HG02763 (cell line): ENCODE data around the gene KIAA0319L.

ENCODE experiments used
- ATAC-seq: cut with Tn5 transposase; IDR thresholded peaks from one replicate; pipeline ENCODE4 v1.9.1; 2021; ENCODE audit warnings: mild to moderate bottlenecking, moderate library complexity; ENCODE audit not compliant: unreplicated experiment

Gene KIAA0319L

GRCh38 chr1:35564037-35564883, 7.1 kb upstream of the KIAA0319L start:
- ATAC-seq: no peak

GRCh38 chr1:35563166-35563565, 6.0 kb upstream of the KIAA0319L start:
- no peak for ATAC-seq

GRCh38 chr1:35561972-35562680, 4.9 kb upstream of the KIAA0319L start:
- no peak for ATAC-seq

- ATAC-seq: no peak
These were observed 4.2 kb upstream of the KIAA0319L start for GRCh38 chr1:35561297-35561971.

GRCh38 chr1:35560256-35561225, 3.3 kb upstream of the KIAA0319L start:
- no peak for ATAC-seq

GRCh38 chr1:35559317-35559944, 2.2 kb upstream of the KIAA0319L start:
- no peak for ATAC-seq

GRCh38 chr1:35558374-35559316, 1.4 kb upstream of the KIAA0319L start:
- no peak for ATAC-seq

GRCh38 chr1:35557611-35558373, 589 bp upstream of the KIAA0319L start, which contains the start of gene NCDN:
Gene NCDN (plus strand): TSS chr1:35557799. CDS start chr1:35558191, 392 bp downstream.
- peak; percentile 78 for ATAC-seq

GRCh38 chr1:35556484-35557117, 602 bp downstream of the KIAA0319L start:
- no peak for ATAC-seq

- no peak for ATAC-seq
These were observed 1.4 kb downstream of the KIAA0319L start for GRCh38 chr1:35555601-35556477.

GRCh38 chr1:35555212-35555584, 2.0 kb downstream of the KIAA0319L start:
- no peak for ATAC-seq

- ATAC-seq: no peak
These were observed 2.7 kb downstream of the KIAA0319L start for GRCh38 chr1:35554266-35555211.

GRCh38 chr1:35553851-35554250, 3.4 kb downstream of the KIAA0319L start:
- ATAC-seq: no peak

- ATAC-seq: no peak
These were observed 10.6 kb downstream of the KIAA0319L start for GRCh38 chr1:35546614-35547013.

- no peak for ATAC-seq
These were observed 12.2 kb downstream of the KIAA0319L start for GRCh38 chr1:35544976-35545375.
